NCI-H2171 (cell line): ENCODE measurements around the gene TGM6.
A peak's percentile ranks its signal among the peaks of the same experiment; 100 is the strongest.
"Not testable (repeated sequence)": the region's sequence is repeated elsewhere in the genome, so short reads cannot be mapped to it uniquely, and the experiment has no call there.

Source experiments
- DNase-seq: peaks from one replicate; lab custom pipeline; 2025; lab: John Stamatoyannopoulos, UW

The TGM6 gene

DNA sequence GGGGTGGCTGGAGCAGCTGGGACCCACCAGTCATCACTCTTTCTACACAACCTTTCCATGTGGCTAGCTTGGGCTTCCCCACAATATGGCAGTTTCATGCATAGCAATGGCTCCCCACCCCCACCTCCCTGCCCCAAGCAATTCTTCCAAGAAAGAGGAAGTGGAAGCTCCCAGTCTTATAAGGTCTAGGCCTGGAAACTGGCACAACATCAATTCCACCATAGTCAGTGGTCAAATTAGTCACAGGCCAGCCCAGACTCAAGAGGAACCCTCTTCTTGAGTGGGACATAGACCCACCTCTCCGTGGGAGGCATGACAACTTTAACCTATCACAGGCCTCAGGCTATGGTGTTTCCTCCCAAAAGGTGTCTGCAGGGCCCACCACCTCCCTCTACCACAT lies 17.7 kb downstream of the TGM6 start:
- no peak for DNase-seq

- no peak for DNase-seq
Measured at GRCh38 chr20:2399390-2399789, 18.7 kb downstream of the TGM6 start.

DNA sequence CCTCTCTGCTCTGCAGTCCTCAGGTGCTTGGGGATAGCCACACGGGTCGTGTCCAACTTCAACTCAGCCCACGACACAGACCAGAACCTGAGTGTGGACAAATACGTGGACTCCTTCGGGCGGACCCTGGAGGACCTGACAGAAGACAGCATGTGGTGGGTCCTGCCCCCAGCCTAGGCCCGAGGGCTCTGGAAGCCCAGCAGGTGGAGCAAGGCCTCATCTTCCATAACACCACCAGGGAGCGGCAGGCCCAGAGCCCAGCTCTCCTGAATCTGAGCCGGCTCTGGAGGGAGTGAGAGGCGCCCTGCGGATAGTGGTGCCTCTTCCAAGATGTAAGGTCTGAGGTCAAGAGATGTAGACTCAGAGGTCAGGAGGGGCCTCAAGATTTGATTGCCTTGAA lies 19.6 kb downstream of the TGM6 start:
- DNase-seq = no peak

- DNase-seq = no peak
Measured at GRCh38 chr20:2401527-2401926, 20.8 kb downstream of the TGM6 start.

DNA sequence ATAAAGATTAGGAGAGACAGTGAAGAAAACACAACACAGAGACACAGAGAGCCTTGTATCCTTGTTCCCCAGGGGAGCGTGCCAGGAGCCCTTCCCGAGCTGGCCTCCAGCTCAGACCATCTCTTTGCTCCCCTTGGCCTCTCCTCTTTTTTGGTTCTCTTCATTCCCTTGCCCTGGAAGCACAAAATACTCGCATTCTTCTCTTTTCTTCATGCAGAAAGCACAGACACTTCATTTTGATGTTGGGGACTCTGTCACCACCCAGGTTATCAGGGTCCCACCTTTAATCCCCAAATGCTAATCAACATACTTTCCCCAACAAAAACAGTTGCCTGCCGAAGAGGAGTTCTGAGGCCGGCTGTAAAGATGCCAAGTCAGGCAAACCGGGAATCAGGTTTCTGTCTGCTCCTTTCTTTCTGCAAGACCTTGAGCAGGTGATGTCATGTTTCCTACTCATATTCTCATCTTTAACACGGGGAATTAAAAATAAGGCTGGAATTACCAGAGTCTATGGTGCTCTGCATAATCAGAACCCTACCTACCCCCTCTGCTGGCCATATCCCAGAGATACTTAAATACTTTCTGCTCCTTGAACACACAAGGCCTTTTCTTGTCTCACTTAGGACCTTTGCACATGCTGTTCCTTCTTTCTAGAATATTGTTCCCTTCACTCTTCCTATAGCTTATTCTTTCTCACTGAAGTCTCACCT lies 21.7 kb downstream of the TGM6 start:
- peak; percentile 45 for DNase-seq

GRCh38 chr20:2403291-2404052 lies 22.8 kb downstream of the TGM6 start:
- DNase-seq = no peak

DNA sequence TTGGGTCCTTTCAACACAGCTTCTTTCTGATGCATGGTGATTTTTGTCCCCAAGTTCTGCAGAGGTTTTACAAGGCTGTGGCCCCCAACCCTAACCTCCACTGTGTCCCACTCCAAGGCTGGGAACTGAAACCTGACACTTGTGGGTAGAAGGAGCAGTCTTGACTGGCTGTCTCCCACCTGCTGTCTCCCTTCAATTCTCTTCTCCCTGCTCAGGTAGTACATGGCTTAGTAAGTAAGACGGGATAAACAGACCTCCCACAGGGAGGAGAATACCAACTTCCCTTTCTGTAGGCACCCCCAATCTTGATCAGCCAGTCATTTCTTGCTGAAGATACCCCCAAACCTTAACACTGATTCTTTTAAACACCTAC lies 25.0 kb downstream of the TGM6 start:
- DNase-seq = peak; percentile 66

GRCh38 chr20:2407355-2407754 lies 26.7 kb downstream of the TGM6 start:
- not testable (repeated sequence) for DNase-seq

DNA sequence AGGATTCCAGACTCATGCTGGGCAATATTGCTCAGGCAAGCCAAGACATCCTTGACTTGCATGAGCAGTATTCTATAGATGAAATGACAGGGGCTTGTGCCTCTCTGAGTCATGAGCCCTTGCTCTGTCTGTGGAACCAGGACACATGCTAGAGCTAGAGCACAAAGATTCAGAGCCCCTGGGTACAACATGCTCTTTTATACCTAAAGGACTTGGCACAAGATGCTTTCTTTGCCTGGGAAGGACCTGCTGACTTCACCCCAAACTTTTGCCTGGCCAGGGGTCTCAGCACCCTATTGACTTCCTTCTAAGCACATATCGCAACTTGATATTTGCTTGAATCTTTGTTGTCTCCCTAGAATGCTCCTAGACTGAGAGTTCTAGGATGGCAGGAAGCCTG lies 27.4 kb downstream of the TGM6 start:
- no peak for DNase-seq

DNA sequence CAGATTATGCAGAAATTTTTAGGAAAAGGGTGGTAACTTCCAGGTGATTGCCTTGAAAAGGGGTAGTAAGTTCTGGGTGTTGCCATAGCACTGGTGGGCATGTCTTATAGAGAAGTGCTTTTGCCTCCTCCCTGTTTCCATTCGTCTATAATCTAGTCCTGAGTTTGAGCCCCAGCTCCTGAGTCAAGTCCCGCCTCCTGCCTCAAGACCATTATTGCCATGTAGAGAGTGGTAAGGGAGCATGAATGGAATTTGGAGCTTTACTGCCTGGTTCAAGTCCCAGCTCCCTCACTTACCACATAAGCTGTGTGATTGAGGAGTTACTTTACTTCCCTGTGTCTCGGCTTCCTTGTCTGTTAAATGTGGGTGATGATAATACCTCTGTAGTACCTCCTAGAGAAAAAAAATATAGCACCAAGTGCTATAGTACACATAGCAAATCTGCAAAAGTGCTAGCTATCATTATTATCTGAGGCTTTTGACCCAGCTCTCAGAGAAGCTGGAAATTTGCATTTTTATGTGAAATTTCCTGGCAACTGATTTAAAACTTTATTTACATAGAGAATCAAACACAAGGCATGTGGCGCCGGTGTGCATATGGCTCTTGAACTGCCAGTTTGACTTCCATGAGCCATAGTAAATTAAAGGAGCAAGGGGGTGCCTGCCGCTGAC lies 36.0 kb downstream of the TGM6 start:
- no peak for DNase-seq

GRCh38 chr20:2417213-2417541 lies 36.5 kb downstream of the TGM6 start:
- DNase-seq = no peak

- DNase-seq = no peak
Measured at GRCh38 chr20:2418388-2418787, 37.7 kb downstream of the TGM6 start.

DNA sequence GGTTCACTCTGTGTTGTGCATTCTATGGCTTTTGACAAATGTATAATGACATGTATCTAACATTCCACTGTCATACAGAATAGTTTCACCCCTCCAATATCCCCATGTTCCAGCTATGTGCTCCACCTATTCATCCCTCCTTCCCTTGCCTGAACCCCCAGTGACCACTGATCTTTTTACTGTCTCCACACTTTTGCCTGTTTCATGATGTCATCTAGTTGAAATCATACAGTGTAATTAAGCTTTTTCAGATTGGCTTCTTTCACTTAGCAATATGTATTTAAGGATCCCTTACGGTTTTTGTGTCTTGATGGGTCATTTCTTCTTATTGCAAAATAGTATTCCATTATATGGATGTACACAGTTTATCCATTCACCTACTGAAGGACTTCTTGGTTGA lies 39.8 kb downstream of the TGM6 start:
- no peak for DNase-seq

DNA sequence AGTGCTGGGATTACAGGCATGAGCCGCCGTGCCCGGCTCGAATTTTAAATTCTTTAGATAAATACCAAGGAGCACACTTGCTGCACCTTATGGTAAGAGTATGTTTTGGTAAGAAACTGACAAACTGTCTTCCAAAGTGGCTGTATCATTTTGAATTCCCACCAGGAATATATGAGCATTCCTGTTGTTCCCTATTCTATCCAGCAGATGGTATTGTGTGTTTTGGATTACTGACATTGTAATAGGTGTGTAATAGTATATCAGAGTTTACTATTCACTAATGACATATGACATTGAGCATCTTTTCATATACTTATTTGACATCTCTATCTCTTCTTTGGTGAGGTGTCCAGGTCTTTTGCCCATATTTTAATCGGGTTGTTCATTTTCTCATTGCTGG lies 40.5 kb downstream of the TGM6 start:
- peak; percentile 31 for DNase-seq

DNA sequence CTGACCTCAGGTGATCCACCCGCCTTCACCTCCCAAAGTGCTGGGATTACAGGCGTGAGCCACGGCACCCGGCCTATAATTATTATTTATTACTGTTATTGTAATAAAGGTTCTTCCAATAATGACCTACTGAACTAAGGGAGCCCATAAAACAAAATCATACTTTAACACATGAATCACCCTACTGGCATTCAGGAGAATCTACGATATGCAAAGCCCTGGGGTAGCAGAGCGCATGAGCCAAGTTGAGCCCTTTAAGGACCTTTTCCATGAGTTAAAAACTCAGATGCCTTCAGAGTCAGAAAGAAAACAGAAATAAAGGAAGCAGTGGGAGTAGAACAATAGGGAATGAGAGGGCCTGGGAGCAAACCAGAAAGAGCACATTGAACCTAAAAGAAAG lies 48.4 kb downstream of the TGM6 start:
- DNase-seq = no peak

DNA sequence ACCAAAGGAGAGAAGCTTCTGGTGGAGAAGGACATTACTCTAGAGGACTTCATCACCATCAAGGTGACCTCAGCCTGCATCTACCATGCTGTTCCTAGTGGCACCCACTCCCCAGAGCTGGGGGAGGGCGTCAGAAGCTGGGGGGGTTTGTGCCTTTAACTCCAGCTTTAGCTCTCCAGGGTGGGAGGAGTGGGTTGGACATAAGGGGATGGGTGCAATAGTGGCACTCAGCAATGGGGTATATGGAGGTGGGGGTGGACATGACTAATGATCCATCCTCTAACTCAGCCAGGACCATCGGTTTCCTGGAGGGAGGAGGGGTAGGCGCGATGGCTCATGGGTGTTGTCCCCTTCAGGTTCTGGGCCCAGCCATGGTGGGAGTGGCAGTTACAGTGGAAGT lies 49.8 kb downstream of the TGM6 start:
- DNase-seq = no peak

GRCh38 chr20:2431185-2431584 lies 50.5 kb downstream of the TGM6 start:
- no peak for DNase-seq

DNA sequence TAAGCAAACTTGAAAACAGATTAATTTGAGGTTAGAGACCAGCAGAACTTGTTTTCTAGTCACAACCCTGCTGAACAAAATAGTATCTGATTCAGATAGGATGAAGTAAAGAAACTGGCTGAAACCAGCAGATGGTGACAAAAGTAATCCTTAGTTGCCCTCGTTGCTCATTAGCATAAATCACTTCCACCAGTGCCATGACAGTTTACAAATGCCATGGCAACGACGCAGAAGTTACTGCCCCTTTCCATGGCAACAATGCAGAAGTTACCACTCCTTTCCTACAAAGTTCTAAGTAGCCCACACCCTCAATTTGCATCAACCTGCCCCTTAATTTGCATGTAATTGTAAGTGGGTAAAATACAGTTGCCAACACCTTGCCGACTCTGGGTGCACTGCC lies 66.1 kb downstream of the TGM6 start:
- no peak for DNase-seq

- DNase-seq = no peak
Measured at GRCh38 chr20:2449386-2449785, 68.7 kb downstream of the TGM6 start.

DNA sequence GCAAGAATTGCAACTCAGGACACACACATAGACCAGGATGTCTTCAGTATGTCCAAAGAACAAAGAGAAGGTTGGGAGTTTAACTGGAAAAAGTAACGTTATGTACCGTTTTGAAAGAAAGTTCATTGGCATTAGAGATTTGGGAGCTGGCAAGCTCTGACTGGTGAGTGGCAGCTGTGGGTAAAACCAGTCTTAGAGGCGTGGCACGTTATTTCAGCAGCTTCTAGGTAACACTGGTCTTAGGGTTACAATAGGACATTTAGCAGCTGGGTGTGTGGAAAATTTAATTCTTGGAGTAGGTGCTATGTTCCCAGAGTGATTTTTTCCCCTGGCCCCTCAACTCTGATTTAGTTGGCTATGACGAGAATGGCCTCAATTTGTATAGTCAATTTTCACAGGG lies 70.7 kb downstream of the TGM6 start:
- DNase-seq = no peak

DNA sequence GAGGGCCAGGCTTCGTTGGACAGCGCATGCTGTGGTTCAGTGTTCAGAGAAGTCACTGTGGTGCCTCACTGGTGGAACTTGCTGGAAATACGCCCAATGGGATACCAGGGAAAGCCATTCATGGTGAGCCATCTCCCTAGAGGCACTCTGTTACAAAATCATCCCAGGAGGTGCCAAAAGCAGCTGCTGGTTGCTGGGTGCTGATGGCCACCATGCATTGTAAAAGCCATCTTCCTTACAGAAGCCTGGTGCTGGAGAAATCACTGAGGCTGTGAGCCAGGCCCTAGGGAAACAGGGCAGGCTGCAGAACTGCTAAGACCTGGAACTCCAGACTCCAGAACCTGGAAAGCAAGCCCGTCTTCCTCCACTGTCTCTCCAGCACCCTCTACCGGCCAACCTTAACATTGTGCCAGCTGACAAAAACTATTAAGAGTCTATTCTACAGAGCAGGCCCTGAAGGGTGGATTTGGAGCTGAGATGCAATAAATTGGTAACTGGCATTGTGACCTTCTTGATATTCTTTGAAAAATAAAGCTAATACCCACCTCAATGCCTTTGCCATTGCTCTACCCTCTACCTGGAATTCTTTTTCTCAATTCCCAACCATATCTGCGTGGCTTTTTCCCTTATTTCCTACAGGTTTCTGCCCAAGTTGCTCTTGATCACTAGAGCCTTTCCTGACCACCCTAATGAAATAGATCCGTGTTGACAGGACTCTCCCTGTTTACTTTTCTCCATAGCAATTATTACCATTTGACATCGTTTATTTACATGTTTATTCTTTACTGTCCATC lies 71.4 kb downstream of the TGM6 start:
- DNase-seq = peak; percentile 65

GRCh38 chr20:2453792-2454191 lies 73.1 kb downstream of the TGM6 start:
- DNase-seq = no peak
